ENCODE data around the gene MAIP1.

Gene MAIP1

GRCh38 chr2:200005675-200006074 is 50.3 kb downstream of the MAIP1 start:
- peaks cover 10% of the 10 kb centered on the region for H3K36me3 Mint-ChIP-seq (ENCODE audit: low read depth)
- no peak for TF ChIP-seq CTCF (IDR thresholded peaks at IDR 0.05)
- no peak for DNase-seq
- peaks cover 16% of the 10 kb centered on the region for H3K9me3 Mint-ChIP-seq
- H3K27me3 Mint-ChIP-seq (ENCODE audit: low read depth, poor library complexity), result peaks cover 6% of the 10 kb centered on the region
- H3K4me1 Mint-ChIP-seq, result no peaks in the 10 kb centered on the region
- H3K27ac Mint-ChIP-seq, result no peak overlapping the region
- H3K4me3 Mint-ChIP-seq, result no peak overlapping the region

GRCh38 chr2:200007306-200007705 is 51.9 kb downstream of the MAIP1 start:
- Mint-ChIP-seq H3K4me3 (no peak overlapping the region), H3K9me3 (peaks cover 16% of the 10 kb centered on the region), H3K4me1 (no peaks in the 10 kb centered on the region), H3K36me3 (ENCODE audit: low read depth) (peaks cover 10% of the 10 kb centered on the region), H3K27ac (no peak overlapping the region), H3K27me3 (ENCODE audit: low read depth, poor library complexity) (peaks cover 1% of the 10 kb centered on the region)
- no peak for TF ChIP-seq CTCF (IDR thresholded peaks at IDR 0.05)
- no peak for DNase-seq

GRCh38 chr2:200012401-200012800 is 57.0 kb downstream of the MAIP1 start:
- TF ChIP-seq CTCF (IDR thresholded peaks at IDR 0.05), result no peak
- H3K27ac Mint-ChIP-seq, result no peak overlapping the region
- peaks cover 13% of the 10 kb centered on the region for H3K36me3 Mint-ChIP-seq (ENCODE audit: low read depth)
- H3K9me3 Mint-ChIP-seq, result peaks cover 23% of the 10 kb centered on the region
- H3K4me3 Mint-ChIP-seq, result no peak overlapping the region
- DNase-seq, result no peak
- no peaks in the 10 kb centered on the region for H3K4me1 Mint-ChIP-seq
- H3K27me3 Mint-ChIP-seq (ENCODE audit: low read depth, poor library complexity), result no peaks in the 10 kb centered on the region
